Transverse colon (tissue), 3 donors: ENCODE measurements around the gene SPATA19.

Experiments
- CTCF ChIP-seq, 5 experiments: fragments of 200-600 bp in 3 of 5; fragments of 450-650 bp in 2 of 5; sonication (generic) in 3 of 5; IDR thresholded peaks; 1 replicate in 2 of 5; 2 replicates in 3 of 5; pipeline ENCODE4 v1.5.1; 2016 to 2017; ENCODE audit warnings: antibody characterized with exemption in 5 of 5, inconsistent platforms in 3 of 5, mild to moderate bottlenecking in 2 of 5, moderate library complexity in 1 of 5
- EP300 ChIP-seq: sonication (generic); formaldehyde crosslinking; IDR thresholded peaks from one replicate; pipeline ENCODE4 v1.6.1; 2017; ENCODE audit warnings: antibody characterized with exemption, low read depth
- POLR2A ChIP-seq: fragments of 450-650 bp; IDR thresholded peaks from one replicate; pipeline ENCODE4 v1.6.1; 2016; ENCODE audit warnings: antibody characterized with exemption, mild to moderate bottlenecking, moderate library complexity

DNA sequence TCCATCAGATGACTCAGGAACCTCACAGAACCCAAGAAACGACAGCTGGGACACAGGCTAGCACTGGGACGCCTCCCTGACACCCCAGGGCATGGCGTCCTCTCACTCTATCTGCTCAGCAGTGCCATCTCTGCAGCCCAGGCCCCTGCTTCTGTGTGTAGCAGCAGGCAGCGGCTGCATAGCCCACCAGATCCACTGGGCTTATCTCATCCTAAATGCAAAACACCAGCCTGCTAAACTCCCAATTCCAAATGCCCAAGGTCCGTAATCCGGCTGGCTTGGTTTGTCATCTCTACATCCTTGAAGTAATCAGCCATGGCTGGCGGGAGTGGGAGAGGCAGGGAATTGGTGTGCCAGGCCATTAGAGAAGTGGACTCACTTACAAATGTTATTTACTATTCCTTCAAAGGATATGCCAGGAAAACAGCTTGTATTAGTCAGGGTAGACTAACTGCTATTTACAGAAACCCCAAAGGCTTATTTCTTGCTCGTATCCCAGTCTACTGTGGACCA, 30.7 kb downstream of the SPATA19 start:
- no peak for TF ChIP-seq CTCF (IDR thresholded peaks at IDR 0.05)
- no peak for TF ChIP-seq EP300
- TF ChIP-seq POLR2A, result no peak
